ENCODE results near the gene CDC42BPB. TPM values are rescaled to one million over a fixed set of nuclear protein-coding genes. Genes with fewer than 3 reads are reported as not detected.

The CDC42BPB gene
- total RNA-seq, 4 donors from 2014 or later: 30.0 to 64.3 (median 32.6) TPM

- H3K27ac ChIP-seq: no peak overlapping the region
- H3K27me3 ChIP-seq: no peaks in the 10 kb centered on the region
- ATAC-seq (no peak), DNase-seq (no peak)
- TF ChIP-seq CTCF (IDR thresholded peaks at IDR 0.05 in 4 of 5, conservative IDR thresholded peaks at IDR 0.05 in 1 of 5) (no peak), POLR2A (IDR thresholded peaks at IDR 0.05) (no peak)
- no peak overlapping the region for H3K4me3 ChIP-seq
- no peaks in the 10 kb centered on the region for H3K9me3 ChIP-seq
- no peaks in the 10 kb centered on the region for H3K36me3 ChIP-seq
- intact Hi-C loops (cut with DNase I; ENCODE audit: low total_unique reads): loop anchor here (10.0 kb wide), 1 partner anchor 385 kb away; no protein-coding TSS in a partner anchor
- in situ Hi-C loops (cut with MboI; ENCODE audit: low sequenced_read_pairs in 4 of 4): loop anchor here in 3 of 4 donors (10.0 to 25.0 kb wide), 3 partner anchors 135 to 223 kb away; partner anchors contain the start of gene TRAF3 (in 1 of the 3)
- no peaks in the 10 kb centered on the region for H3K4me1 ChIP-seq
Observed at GRCh38 chr14:102909911-102910310, 147.4 kb downstream of the CDC42BPB start.

GRCh38 chr14:102909462-102909861 lies 147.9 kb downstream of the CDC42BPB start:
- Histone ChIP-seq H3K27me3 (no peaks in the 10 kb centered on the region), H3K27ac (no peak overlapping the region), H3K4me1 (no peaks in the 10 kb centered on the region), H3K36me3 (no peaks in the 10 kb centered on the region), H3K9me3 (no peaks in the 10 kb centered on the region), H3K4me3 (no peak overlapping the region)
- ATAC-seq (no peak), DNase-seq (no peak)
- TF ChIP-seq CTCF (IDR thresholded peaks at IDR 0.05 in 4 of 5, conservative IDR thresholded peaks at IDR 0.05 in 1 of 5): no peak
- TF ChIP-seq POLR2A (IDR thresholded peaks at IDR 0.05): no peak
- intact Hi-C loops (cut with DNase I; ENCODE audit: low total_unique reads): no loop called here
- in situ Hi-C loops (cut with MboI; ENCODE audit: low sequenced_read_pairs in 4 of 4): loop anchor here in 2 of 4 donors (25.0 kb wide), 1 partner anchor 222 kb away; no protein-coding TSS in a partner anchor

GRCh38 chr14:102908766-102909455 lies 148.4 kb downstream of the CDC42BPB start:
- Histone ChIP-seq H3K27me3 (no peaks in the 10 kb centered on the region), H3K4me3 (no peak overlapping the region), H3K4me1 (no peaks in the 10 kb centered on the region), H3K36me3 (no peaks in the 10 kb centered on the region), H3K9me3 (no peaks in the 10 kb centered on the region), H3K27ac (no peak overlapping the region)
- in situ Hi-C loops (cut with MboI; ENCODE audit: low sequenced_read_pairs in 4 of 4) (loop anchor here in 2 of 4 donors (25.0 kb wide), 1 partner anchor 222 kb away; no protein-coding TSS in a partner anchor), intact Hi-C loops (cut with DNase I; ENCODE audit: low total_unique reads) (no loop called here)
- no peak for ATAC-seq
- TF ChIP-seq CTCF (IDR thresholded peaks at IDR 0.05 in 4 of 5, conservative IDR thresholded peaks at IDR 0.05 in 1 of 5): no peak
- TF ChIP-seq POLR2A (IDR thresholded peaks at IDR 0.05): no peak
- DNase-seq: no peak

- ATAC-seq (no peak), DNase-seq (no peak)
- in situ Hi-C loops (cut with MboI; ENCODE audit: low sequenced_read_pairs in 4 of 4) (loop anchor here in 2 of 4 donors (25.0 kb wide), 1 partner anchor 221 kb away; no protein-coding TSS in a partner anchor), intact Hi-C loops (cut with DNase I; ENCODE audit: low total_unique reads) (no loop called here)
- Histone ChIP-seq H3K36me3 (peaks cover 0 to 5% of the 10 kb centered on the region in 2 donors), H3K4me3 (no peak overlapping the region), H3K27me3 (no peaks in the 10 kb centered on the region), H3K9me3 (no peaks in the 10 kb centered on the region), H3K4me1 (no peaks in the 10 kb centered on the region), H3K27ac (no peak overlapping the region)
- no peak for TF ChIP-seq CTCF (IDR thresholded peaks at IDR 0.05 in 4 of 5, conservative IDR thresholded peaks at IDR 0.05 in 1 of 5)
- no peak for TF ChIP-seq POLR2A (IDR thresholded peaks at IDR 0.05)
Observed at GRCh38 chr14:102907980-102908730, 149.2 kb downstream of the CDC42BPB start.

Measured in gastrocnemius medialis (tissue), 4 donors.